ENCODE measurements around the gene HOXC10.

The HOXC10 gene

DNA sequence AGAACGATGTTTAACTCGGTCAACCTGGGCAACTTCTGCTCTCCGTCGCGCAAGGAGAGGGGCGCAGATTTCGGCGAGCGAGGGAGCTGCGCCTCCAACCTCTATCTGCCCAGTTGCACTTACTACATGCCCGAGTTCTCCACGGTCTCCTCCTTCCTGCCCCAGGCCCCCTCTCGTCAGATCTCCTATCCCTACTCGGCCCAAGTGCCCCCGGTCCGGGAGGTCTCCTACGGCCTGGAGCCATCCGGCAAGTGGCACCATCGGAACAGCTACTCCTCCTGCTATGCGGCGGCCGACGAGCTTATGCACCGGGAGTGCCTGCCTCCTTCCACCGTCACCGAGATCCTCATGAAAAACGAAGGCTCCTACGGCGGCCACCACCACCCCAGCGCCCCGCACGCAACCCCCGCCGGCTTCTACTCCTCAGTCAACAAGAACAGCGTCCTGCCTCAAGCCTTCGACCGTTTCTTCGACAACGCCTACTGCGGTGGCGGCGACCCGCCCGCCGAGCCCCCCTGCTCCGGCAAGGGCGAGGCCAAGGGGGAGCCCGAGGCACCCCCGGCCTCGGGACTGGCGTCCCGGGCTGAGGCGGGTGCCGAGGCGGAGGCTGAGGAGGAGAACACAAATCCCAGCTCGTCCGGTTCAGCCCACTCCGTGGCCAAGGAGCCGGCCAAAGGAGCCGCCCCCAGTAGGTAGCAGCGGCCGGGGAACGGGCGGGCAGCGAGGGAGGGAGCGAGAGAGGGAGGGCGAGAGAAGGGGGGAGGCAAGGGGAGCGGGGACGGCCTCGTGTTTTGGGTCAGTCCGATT, 11.5 kb upstream of the HOXC10 start:
- ChIA-PET POLR2A (interaction anchor here (1.1 to 1.9 kb wide), 7 partner anchors 8 to 34 kb away, joined by 3 to 6 read pairs (median 3); partner anchors contain the start of gene HOXC10), CTCF (interaction anchor here (0.8 kb wide), 1 partner anchor 169 kb away, joined by 3 read pairs; no protein-coding TSS in a partner anchor)
- DNase-seq (ENCODE audit: extremely low spot score): no peak
- no peak for TF ChIP-seq HDGF (IDR thresholded peaks at IDR 0.05; ENCODE audit: borderline replicate concordance)
- TF ChIP-seq L3MBTL2 (conservative IDR thresholded peaks at IDR 0.05): peak; percentile 41
- TF ChIP-seq TARDBP (IDR thresholded peaks at IDR 0.05): no peak
- TF ChIP-seq ELF4 (IDR thresholded peaks at IDR 0.05): no peak

- ChIA-PET POLR2A (interaction anchor here (1.1 to 1.9 kb wide), 6 partner anchors 9 to 34 kb away, joined by 3 to 6 read pairs (median 3); partner anchors contain the start of gene HOXC10), CTCF (no interaction called here)
- no peak for DNase-seq (ENCODE audit: extremely low spot score)
- TF ChIP-seq L3MBTL2 (conservative IDR thresholded peaks at IDR 0.05): peak; percentile 84
- TF ChIP-seq, protein P1, sequence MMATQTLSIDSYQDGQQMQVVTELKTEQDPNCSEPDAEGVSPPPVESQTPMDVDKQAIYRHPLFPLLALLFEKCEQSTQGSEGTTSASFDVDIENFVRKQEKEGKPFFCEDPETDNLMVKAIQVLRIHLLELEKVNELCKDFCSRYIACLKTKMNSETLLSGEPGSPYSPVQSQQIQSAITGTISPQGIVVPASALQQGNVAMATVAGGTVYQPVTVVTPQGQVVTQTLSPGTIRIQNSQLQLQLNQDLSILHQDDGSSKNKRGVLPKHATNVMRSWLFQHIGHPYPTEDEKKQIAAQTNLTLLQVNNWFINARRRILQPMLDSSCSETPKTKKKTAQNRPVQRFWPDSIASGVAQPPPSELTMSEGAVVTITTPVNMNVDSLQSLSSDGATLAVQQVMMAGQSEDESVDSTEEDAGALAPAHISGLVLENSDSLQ (IDR thresholded peaks at IDR 0.05): no peak
Measured at GRCh38 chr12:53974084-53975063, 10.6 kb upstream of the HOXC10 start, which contains the start of gene HOTAIR. Gene HOTAIR, minus strand, starts transcription at chr12:53974954.

DNA sequence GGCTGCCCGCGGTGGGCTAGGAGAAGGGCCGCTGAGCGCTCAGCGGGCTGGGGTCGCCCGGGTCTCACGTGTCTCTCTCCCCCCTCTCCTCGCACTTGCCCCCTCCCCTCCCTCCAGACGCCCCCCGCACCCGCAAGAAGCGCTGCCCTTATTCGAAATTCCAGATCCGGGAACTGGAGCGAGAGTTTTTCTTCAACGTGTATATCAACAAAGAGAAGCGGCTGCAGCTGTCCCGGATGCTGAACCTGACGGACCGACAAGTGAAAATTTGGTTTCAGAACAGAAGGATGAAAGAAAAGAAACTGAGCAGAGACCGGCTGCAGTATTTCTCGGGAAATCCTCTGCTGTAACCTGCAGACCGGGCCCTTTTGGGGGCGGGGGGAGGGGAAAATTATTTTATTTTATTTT, 9.9 kb upstream of the HOXC10 start:
- no peak for DNase-seq (ENCODE audit: extremely low spot score)
- CTCF ChIA-PET: interaction anchor here (1.2 kb wide), 1 partner anchor 13 kb away, joined by 3 read pairs; no protein-coding TSS in a partner anchor
- TF ChIP-seq BHLHE40 (IDR thresholded peaks at IDR 0.05; ENCODE audit: borderline replicate concordance) (no peak), ARNT (IDR thresholded peaks at IDR 0.05) (no peak), LEF1 (IDR thresholded peaks at IDR 0.05; ENCODE audit: borderline replicate concordance) (no peak), NFRKB (IDR thresholded peaks at IDR 0.05) (no peak), FOXM1 (IDR thresholded peaks at IDR 0.05; ENCODE audit: borderline replicate concordance) (no peak), ZNF384 (IDR thresholded peaks at IDR 0.05) (no peak), SP1 (IDR thresholded peaks at IDR 0.05) (no peak), HDGF (IDR thresholded peaks at IDR 0.05; ENCODE audit: borderline replicate concordance) (no peak), FOXK2 (IDR thresholded peaks at IDR 0.05) (no peak), TARDBP (IDR thresholded peaks at IDR 0.05) (no peak), L3MBTL2 (conservative IDR thresholded peaks at IDR 0.05) (no peak), SUZ12 (IDR thresholded peaks at IDR 0.05) (no peak), ELF4 (IDR thresholded peaks at IDR 0.05) (no peak), CTBP1 (IDR thresholded peaks at IDR 0.05; ENCODE audit: borderline replicate concordance) (no peak), FOXA1 (IDR thresholded peaks at IDR 0.05) (no peak)
- TF ChIP-seq, protein P1 (IDR thresholded peaks at IDR 0.05): no peak
- POLR2A ChIA-PET: interaction anchor here (1.7 kb wide), 2 partner anchors 11 to 20 kb away, joined by 4 to 7 read pairs; partner anchors contain the start of gene HOXC12

GRCh38 chr12:53975479-53976152, 9.3 kb upstream of the HOXC10 start:
- ChIA-PET POLR2A (interaction anchor here (0.9 to 1.9 kb wide), 9 partner anchors 8 to 304 kb away, joined by 3 to 9 read pairs (median 4); partner anchors contain the start of genes CBX5, HNRNPA1, HOXC12 and HOXC4), CTCF (interaction anchor here (0.8 to 1.4 kb wide), 7 partner anchors 9 to 404 kb away, joined by 3 to 8 read pairs (median 3); partner anchors contain the start of genes HOXC10, HOXC13 and HOXC9)
- no peak for DNase-seq (ENCODE audit: extremely low spot score)
- no peak for TF ChIP-seq ELF4 (IDR thresholded peaks at IDR 0.05)
- TF ChIP-seq ARNT (IDR thresholded peaks at IDR 0.05): no peak
- TF ChIP-seq, protein P1 (IDR thresholded peaks at IDR 0.05): no peak
- peak; percentile 67 for TF ChIP-seq L3MBTL2 (conservative IDR thresholded peaks at IDR 0.05)

DNA sequence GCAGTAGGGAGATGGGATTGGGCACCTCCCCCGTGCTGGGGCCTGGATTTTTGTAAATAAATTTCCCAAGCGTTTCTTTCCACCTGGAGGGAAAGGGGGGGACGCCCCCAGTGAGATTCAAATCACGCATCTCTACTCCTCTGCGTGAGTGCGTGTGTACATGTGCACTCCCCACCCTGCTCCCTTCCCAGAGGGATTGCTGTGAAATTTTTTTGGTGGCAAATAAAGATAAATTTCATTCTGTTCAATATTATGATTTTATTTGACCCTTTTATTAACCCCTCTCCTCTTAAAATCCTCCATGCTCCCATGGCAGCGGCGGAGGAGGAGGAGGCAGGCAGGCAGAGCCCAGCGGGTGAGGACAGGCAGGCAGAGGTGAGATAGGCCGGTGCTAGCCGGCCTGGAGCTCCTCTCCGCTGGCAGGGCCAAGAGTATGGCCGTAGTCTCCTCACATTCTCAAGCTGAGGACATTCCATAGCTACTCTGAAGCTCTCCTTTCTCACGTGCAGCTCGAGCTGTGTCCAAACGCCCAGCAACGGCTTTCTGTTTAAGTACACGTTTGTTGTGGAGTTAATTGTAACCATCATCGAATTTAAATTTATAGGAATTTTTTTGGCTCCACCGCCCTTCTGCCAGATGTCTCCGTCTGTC, 8.6 kb upstream of the HOXC10 start:
- ChIA-PET CTCF (interaction anchor here (0.8 to 1.4 kb wide), 8 partner anchors 9 to 403 kb away, joined by 3 to 8 read pairs (median 4); partner anchors contain the start of genes HOXC10, HOXC13 and HOXC9), POLR2A (interaction anchor here (0.7 to 1.9 kb wide), 10 partner anchors 9 to 304 kb away, joined by 3 to 9 read pairs (median 4); partner anchors contain the start of genes CBX5, HNRNPA1, HOXC12 and HOXC4)
- TF ChIP-seq FOXK2 (IDR thresholded peaks at IDR 0.05): no peak
- no peak for DNase-seq (ENCODE audit: extremely low spot score)

Measured in HEK293T (cell line).